Effector CD4-positive, alpha-beta T cell (primary cell): ENCODE measurements around the gene COL5A1.
"Not testable (repeated sequence)": the region's sequence is repeated elsewhere in the genome, so short reads cannot be mapped to it uniquely, and the experiment has no call there.

ENCODE experiments used
- DNase-seq: peaks from one replicate; pipeline ENCODE4 v3.0.0-alpha.2; 2020

The COL5A1 gene

GRCh38 chr9:134641990-134642384 is 384 bp downstream of the COL5A1 start:
- no peak for DNase-seq

GRCh38 chr9:134642385-134643181 is 980 bp downstream of the COL5A1 start:
- DNase-seq: no peak

DNA sequence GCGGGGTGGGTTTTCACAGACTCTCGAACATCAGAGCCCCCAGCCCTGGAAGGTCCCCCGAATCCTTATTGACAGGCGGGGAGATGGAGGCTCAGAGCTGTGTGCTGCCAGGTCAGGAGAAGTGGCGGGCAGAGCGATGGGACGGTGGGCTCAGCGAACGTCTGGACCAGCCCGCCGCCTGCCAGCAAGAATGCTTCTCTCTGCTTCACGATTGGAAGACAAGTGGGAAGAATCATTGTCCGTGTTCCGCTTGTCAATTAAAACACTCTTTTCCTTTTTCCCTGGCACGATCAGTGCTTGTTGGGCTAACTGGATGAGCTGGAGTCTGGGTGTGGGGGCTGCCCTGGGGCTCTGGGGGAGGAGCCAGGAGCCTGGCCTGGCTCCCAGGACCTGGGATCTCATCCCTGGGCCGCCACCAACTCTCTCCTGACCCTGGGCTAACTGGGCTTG is 1.6 kb downstream of the COL5A1 start:
- DNase-seq: no peak

GRCh38 chr9:134644401-134644724 is 2.8 kb downstream of the COL5A1 start:
- not testable (repeated sequence) for DNase-seq

DNA sequence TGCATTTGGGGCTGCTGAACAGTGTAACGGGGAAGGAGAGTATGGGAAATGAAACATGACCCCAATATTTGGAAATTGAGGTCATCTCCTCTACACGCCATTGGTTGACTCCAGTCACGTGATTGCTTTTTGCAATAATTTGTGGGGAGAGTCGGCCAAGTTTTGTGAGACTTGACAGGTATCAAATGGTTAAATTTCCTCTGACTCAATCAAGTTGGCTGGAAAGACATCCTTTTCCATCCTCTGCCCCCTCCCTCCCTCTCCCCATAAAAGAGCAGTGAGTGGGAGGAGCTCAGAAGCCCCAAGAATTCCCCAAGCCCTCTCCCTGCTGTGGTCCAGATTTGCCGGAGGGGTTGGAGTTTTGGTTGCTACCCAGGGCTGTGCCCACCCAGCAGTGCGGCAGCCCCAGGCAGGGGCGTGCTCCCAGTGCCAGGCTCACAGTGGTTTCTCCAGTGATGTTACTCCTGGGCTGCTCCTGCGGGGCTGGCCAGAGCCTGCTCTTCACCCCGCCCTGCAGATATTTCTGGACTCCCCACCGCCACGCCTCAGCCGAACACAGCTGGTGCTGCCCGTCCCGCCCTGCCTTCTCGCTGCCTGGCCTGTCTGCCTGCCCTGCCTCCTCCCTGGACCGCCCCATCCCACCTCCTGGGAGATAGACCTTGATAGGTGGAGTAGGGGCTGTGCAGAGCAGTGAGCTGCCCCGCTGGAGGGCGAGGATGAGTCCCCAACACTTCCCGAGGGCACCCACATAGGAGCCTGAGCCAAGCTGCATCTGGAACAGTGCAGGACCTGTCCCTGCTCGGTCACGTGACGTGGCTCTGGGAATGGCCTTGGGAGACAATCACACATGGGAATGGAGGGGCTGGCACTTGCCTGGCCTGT is 3.4 kb downstream of the COL5A1 start:
- DNase-seq: no peak

- DNase-seq: no peak
Observed at GRCh38 chr9:134645607-134646365, 4.2 kb downstream of the COL5A1 start.

DNA sequence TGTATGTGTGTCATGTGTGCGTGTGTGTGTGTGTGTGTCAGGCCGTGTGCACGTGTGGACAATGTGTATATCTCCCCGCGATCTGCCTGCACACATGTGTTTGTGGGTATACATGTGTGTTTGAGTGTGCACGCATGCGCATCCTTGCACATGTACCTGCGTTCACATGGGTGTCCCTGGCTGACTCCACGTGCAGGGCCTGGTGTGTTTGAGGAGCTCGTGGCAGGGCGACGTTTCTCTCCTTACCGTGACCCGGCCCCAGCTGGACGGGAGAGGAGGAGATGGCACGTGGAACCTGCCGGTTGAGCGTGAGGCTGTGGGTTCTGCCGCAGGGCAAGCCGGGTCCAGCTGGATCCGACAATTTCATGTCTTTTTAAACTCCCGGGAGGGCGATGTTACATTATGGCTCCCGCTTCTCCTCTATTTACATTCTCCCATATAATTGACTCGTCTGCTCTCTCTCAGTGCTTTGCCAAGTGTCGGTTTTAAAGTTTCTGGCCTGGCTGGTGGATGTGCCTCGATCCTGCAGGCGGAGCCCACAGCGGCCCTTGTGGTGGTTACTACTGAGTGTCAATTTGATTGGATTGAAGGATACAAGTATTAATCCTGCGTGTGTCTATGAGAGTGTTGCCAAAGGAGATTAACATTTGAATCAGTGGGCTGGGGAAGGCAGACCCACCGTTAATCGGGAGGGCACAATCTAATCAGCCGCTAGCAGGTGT is 5.9 kb downstream of the COL5A1 start:
- DNase-seq: no peak

DNA sequence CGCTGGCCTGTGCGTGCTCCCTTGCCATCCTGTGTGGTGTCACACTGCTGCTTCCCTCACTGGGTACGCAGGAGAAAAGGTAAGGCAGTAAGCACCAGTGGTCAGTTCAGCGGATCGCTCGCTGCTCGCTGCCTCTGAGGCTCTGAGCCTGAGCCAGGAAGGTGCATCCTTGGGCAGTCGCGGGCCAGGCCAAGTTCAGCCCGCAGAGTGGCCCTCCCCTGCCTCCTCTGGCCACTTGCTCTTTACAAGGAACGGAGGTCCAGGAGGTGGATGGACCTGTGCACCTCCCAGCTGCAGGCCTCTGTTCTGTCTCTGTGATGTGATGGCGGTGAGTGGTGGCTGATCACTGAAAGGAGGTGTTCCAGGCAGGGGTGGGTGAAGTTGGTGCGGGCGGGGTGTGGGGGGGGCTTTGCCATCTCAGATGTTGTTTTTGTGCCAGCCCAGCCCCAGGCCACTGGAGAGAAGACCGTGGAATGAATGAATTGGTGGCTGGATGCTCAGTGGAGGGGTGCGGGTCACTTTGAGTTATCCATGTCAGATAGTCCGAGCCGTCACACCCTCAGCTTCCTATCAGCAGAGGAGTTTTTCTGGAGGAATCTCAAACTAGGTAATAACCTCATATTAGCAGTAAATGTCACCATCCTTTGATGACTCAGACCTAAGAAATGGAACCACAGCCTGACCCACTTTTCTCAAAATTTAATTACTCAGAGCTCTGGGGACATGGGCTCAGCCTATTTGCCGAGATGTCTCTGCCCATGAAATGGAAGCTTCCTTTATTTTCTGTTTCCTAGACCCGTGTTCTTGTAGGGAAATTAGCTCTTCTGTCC is 7.3 kb downstream of the COL5A1 start:
- DNase-seq: no peak

DNA sequence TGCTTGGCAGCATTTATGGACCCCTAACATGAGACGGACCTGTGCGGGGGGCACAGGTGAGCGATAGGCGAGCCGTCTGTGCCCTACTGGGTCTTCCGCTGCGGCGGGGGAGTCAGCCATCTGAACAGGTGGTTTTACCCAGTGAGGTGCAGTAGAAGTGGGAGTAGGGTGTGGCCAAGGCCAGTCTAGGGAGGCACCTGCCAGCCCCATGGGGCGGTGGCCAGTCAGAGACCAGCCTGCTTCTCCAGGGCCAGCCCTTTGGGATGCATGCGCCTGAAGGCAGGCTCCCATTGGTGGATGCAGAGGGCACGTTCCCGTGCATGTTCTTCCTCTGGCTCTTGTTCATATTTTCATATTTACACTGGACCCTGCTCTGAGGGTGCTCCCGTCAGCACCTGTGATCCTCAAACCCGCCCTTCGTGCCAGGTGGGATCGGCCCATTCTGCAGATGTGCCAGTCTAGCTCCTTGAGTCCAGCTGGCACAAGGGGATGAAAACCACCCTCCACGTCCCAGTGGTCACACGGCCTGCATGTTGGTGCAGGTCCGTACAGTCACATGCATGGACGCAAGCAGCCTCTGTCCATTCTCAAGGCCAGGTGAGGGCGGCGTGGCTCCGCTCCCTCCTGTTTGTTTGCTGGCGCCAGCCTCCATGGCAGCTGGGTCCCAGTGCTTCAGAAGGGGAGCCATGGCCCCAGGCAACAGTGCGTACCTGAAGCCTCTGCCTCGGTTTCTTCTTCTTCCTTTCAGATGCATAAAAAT is 9.0 kb downstream of the COL5A1 start:
- DNase-seq: no peak

- DNase-seq: no peak
Observed at GRCh38 chr9:134651226-134651905, 9.8 kb downstream of the COL5A1 start.

- no peak for DNase-seq
Observed at GRCh38 chr9:134652291-134653225, 11.0 kb downstream of the COL5A1 start.

GRCh38 chr9:134653259-134654009 is 11.8 kb downstream of the COL5A1 start:
- DNase-seq: no peak

GRCh38 chr9:134655101-134655500 is 13.5 kb downstream of the COL5A1 start:
- DNase-seq: no peak

GRCh38 chr9:134655586-134656333 is 14.2 kb downstream of the COL5A1 start:
- no peak for DNase-seq

- DNase-seq: no peak
Observed at GRCh38 chr9:134656334-134657006, 14.9 kb downstream of the COL5A1 start.

DNA sequence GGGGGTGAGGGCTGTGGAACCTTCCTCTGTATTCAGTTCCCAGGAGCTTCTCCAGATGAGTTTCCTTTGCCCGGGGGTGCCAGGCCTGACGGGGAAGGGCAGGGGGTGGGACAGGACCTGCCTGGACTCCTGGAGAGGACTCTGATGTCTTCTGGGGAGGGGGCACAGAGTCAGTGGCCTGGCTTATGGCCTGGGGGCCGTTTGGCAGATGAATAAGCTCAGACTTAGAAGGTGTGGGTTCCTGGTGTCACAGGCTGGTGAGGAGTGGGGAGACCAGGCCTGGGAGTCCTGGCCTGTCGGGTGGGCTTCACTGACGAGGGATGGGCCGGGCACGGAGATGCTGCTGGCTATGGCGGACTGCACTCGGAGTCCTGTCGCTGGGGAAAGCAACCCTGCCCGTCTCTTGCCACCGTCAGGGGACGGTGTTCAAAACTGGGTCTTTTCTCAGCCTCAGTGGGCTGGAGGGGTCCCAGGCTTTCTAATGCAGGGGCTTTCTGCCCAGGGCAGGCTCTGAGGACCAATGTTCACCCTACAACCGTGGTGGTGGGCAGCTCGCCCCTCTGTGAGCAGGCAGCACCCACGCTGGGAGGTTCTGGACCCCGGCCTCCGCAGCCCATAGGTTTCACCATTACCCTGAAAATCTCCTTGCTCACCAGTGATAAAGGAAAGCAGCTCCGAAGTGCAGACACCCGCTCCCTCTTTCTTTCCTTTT is 16.2 kb downstream of the COL5A1 start:
- no peak for DNase-seq
